Left renal cortex interstitium (tissue), 4 donors: ENCODE data around the gene STAT2. TPM values are rescaled to one million over a fixed set of nuclear protein-coding genes. Genes with fewer than 3 reads are reported as not detected.
"Not testable (repeated sequence)": the region's sequence is repeated elsewhere in the genome, so short reads cannot be mapped to it uniquely, and the experiment has no call there.

Source experiments
- DNase-seq, 4 donors: peaks; one replicate each; pipeline ENCODE4 v3.0.0-alpha.2; 2013; ENCODE audit warnings: low read depth in 4 of 4, low spot score in 2 of 4, missing footprints in 1 of 4
- polyA plus RNA-seq, 4 donors: library from polyadenylated mRNA; unstranded; fragments of 120-200 nt; gene quantifications; one replicate each; pipeline ENCODE4 v1.2.1, GENCODE V29; 2013; ENCODE audit not compliant: insufficient read length in 4 of 4

Gene STAT2
- polyA plus RNA-seq, 4 donors = 71.1 to 156 (median 114) TPM

DNA sequence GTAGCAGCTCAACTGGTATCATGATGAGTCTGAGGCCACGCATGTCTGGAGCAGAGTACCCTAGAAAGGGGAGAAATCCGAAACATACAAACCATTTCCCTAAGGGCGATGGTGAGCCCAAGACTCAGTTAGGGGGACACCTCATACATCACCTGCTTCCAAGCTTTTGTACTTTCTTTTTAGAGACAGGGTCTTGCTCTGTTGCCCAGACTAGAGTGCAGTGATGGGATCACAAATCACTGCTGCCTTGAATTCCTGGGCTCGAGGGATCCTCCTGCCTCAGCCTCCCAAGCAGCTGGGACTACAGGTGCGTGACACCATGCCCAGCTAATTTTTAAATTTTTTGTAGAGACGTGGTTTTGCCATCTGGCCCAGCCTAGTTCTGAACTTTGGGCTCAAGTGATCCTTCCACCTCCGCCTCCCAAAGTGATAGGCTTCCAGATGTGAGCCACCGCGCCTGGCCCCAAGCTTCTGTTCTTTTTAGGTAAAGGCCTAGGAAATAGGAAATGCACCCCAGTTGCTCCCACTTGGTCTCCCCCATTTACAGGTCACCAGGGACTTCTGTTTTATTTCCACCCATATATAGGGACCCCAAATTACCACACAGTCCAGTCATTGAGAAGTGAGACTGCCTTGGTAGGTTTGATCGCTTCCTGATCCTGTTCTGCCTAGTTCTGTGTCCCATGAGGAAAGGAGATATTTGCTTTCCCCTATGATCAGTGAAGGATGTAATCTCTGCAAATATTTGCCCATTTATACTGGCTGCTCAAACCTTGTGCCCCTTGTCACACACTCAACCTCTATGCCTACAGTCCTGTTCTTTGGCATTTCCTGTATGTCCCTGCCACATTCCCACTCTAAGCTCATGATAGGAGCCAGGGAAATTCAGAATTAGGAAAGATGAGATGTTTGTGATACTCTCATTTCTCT, 2.5 kb upstream of the STAT2 start, which contains the start of gene APOF:
Gene APOF, minus strand, starts transcription at position 728 of the 930 bp plus-strand sequence. Its CDS starts 112 bp downstream, at position 616.
- no peak for DNase-seq

DNA sequence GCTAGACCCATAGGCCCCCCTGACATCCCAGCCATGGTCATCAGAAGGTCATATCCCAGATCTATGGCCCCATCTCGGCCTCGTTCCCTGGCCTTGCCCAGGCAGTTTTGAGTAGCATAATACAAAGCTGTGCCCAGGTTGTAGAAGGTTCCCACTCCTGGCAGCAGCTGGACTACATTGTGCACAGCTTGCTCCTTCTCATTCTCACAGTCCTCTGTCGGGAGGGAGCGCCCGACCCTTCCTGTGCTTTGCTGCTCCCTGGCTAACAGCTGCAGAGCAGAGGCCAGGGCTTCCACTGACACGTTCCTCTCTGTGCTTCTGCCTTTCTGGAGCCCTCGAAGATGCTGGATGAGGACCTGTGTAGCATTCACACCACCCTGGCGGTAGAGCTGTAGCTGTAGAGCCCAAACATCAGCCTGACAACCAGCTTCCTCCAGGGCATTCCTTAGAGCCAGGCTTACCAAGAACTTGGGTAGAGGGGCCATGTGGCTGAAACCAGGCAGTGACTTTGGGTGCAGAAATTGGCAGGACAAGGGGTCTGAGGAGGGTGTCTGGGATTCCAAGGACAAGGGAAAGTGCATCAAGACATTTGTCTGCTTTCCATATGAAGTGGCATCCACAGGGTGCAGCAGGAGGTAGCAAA, 1.7 kb upstream of the STAT2 start:
- no peak for DNase-seq

DNA sequence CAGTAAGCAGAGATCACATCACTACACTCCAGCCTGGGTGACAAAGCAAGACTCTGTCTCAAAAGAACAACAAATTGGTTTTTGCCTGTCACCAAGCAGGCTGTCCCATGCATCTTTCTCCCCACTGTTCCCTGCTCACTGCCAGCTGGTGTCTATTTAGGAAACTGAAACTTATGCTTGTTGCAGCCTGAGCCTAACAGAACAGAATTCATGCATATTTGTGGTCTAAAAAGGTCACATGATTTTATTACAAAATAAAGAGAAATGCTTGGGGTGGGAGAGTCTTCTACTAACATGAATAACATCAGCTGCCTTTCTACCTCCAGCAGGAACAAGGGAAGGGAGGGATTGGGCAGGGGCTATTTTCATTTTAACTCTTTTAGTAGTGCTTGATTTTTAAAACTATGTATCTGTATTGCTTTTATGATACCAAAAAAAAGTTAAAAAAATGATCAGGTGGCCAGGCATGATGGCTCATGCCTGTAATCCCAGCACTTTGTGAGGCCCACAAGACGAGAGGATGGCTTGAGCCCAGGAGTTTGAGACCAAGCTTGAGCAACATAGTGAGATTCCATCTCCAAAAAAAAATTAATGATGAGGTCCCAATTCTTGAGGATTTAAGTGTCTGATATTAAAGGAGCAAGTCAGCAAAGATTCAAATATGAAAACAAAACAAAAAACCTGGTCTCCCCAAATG, 923 bp downstream of the STAT2 start:
- DNase-seq = peak in 1 of 4 donors; percentile 2

DNA sequence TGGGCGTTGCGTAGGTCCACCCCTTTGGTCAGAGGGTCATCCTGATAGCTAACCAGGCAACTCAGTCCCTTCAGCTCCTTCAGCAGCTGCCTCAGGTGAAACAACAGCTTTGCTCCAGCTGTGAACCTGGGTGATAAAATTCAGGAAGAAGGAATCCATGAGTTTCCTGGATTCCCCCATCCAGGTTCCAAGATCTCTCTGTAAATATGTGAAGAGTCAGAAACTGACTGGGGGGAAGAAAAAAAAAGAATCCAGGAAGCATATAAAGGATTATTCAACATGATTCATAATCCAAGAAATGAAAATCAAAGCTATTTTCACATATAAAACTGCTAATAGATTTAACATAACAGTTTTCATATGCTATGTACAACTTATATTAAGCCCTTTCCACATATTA, 8.6 kb downstream of the STAT2 start:
- no peak for DNase-seq

DNA sequence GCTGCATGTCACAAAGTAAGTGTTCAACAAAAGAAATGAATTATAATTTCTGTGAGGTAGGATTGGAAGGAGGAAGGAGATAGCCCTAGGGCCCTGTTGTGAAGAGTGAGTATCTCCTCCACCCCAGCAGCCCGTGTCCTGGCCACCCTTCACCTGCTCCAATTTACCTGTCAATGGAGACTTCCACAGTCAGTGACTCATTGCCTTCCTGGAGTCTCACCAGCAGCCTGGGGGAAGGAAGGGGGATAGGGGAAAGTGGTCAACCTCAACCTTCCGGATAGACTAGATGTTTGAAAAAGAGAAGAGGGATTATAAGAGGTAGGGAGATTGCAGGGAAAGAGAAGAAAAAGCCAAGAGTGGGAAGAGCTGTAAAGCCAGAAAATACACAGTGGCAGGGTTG, 9.2 kb downstream of the STAT2 start:
- no peak for DNase-seq

DNA sequence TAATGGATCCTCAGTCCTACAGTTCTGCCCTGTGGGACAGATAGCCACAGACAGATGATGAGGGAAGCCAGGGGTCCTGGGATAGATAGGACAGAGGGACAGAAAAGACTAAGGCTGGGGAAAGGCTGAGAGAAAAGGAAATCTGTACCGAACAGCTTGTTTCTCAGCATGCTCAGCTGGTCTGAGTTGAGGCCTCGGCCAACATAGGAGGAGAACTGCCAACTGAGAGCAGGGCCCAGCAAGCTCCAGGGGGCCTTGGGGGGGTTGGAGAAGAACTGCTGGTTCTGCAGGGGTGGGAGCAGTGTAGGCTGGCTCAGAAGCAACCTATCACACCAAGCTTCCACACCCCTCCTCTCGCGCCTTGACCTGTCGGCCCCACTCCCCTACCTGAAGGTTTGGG, 11.1 kb downstream of the STAT2 start:
- no peak for DNase-seq

DNA sequence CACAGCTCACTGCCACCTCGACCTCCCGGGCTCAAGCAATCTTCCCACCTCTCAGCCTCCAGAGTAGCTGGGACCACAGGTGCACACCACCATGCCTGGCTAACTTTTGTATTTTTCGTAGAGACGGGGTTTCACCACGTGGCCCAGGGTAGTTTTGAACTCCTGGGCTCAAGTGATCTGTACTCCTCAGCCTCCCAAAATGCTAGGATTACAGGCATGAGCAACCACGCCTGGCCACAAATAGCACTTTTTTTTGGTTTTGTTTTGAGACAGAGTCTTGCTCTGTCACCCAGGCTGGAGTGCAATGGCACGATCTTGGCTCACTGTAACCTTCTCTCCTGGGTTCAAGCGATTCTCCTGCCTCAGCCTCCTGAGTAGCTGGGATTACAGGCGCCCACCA, 12.7 kb downstream of the STAT2 start:
- DNase-seq = not testable (repeated sequence)

DNA sequence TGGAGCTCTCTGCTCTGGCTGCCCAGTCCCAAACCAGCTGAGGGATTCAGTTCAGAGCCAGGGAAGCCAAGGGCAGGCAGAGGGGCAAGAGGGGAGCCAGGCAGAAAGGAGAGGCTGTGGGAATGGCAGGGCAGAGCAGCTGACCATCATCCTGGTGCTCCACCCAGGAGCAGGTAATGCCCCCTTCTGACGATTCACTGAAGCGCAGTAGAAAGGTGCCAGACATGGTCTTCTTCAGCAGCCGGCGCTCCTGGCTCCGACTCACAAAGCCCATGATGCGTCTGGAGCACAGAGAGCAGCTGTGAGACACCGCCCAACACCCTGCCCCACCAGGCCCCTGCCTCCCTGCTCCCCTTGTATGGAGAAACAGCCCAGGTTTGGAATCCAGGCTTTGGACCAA, 13.2 kb downstream of the STAT2 start:
- no peak for DNase-seq

DNA sequence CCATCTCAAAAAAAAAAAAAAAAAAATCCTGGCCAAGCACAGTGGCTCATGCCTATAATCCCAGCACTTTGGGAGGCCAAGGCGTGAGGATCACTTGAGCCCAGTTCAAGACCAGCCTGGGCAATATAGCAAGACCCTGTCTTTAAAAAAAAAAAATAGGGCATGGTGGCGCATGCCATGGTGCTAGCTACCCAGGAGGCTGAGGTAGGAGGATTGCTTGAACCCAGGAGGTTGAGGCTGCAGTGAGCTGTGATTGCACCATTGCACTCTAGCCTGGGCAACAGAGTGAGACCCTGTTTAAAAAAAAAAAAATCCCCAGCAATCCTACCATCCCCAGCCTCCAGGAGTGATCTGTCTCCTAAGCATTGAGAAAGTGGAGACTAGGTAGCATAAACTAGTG, 17.6 kb downstream of the STAT2 start:
- not testable (repeated sequence) for DNase-seq

DNA sequence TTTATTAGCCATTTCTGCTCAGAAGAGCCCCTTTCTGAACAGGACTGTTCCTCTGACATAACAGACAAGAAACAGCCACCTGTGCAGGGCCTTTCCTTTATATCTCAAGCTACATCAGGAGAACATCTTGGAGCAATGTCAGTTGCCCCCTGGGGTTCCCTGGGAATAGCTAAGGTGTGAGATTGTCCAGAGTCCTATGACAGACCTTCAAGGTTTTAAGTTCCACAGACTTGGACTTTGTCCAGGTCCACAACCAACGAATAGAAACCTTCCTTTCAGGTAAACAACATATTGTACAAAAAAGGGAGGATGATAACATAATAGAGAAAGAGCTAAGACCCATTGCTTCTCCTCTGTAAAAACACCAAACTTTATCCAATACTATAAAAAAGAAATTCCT, 18.3 kb downstream of the STAT2 start:
- DNase-seq = no peak

DNA sequence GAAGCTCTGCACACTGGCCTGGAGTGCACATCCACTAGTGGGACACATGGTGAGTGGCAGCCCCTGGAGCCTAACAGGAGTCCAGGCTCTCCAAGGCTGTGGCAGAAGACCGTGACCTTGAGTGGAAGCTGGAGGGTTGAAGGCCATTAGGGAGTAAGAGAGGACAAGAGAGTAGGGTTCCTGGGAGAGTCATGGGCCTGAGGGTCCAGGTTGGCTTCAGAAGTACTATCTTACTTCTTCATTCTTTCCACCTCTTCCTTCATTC, 20.8 kb downstream of the STAT2 start:
- no peak for DNase-seq

DNA sequence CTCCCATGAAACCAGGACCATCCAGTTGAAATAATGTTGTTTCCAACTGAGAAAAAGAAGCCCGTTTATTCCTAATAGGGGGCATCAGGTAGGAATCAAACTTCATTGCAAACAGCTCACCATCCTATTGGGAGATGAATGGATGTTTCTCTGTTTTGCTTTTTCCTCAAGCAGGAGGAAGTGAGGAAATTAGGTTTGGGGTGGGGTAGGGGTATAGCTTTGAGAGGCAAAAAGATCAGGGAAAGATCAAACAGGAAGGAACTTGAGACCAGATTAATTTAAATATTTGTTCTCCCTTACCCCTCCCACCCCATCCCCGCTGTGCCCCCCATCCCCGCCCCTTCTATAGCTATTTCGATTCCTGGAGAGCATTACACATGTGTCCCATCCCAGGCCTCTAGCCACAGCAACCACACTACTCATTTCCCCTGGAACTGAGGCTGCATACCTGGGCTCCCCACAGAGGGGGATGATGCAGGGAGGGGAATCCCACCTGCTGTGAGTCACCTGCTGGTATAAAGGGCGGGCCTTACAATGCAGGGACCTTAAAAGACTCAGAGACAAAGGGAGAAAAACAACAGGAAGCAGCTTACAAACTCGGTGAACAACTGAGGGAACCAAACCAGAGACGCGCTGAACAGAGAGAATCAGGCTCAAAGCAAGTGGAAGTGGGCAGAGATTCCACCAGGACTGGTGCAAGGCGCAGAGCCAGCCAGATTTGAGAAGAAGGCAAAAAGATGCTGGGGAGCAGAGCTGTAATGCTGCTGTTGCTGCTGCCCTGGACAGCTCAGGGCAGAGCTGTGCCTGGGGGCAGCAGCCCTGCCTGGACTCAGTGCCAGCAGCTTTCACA, 21.4 kb downstream of the STAT2 start, which contains the start of gene IL23A:
Gene IL23A, plus strand, starts transcription at position 577 of the 850 bp plus-strand sequence. Its CDS starts 161 bp downstream, at position 738.
- no peak for DNase-seq

DNA sequence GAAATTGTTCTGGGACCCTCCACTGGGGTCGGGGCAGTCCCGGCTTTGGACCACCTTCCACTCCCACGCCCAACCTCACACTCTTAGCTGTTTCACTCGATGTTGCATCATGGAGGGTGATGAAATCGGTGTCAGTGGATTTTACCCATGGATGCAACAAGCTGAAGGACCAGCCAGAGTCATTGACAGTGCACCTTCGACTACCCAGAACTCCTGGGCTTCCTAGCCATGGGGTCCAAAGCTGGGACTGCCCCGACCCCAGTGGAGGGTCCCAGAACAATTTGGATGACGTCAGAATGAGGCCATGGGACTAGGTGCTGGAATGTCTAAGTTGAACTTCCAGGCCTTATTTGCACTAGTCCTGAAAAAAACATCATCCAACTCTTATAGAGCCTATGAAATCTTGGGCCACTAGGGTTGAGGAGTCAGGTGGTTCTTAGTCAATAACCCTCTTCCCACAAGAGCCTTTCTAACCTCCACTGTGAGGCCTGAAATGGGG, 22.1 kb downstream of the STAT2 start:
- DNase-seq = no peak

DNA sequence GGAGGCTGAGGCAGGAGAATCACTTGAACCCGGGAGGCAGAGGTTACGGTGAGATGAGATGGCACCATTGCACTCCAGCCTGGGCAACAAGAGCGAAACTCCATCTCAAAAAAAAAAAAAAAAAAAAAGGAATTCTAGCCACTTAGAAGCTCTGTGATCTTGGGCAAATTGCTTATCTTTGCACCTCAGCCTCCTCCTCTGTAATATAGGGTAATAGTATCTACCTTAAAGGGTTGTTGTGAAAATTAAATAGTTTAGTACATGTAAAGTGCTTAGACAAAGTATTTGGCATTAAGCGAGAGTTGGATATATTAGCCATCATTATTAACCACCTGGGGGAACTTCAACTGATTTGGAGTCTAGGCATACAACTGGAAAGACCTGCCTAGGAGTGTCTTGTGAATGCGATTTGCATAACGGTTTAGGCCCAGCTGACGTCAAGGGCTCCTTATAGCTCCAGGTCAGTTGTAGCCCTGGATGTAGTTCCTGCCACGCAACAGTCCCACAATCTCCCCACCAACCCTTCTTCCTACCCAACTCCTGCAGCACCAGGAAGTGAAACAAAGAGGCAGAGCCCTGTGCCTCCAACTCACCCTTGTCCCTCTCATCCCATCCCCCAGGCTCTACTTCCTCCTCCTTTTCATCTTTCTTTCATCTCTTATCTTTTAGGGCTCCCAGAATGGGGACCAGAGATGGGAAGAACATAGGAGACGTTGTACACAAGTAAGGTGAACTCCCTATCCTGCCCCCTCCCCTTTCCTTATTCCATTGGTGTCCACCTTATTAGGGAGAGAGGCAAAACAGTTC, 23.3 kb downstream of the STAT2 start:
- no peak for DNase-seq

DNA sequence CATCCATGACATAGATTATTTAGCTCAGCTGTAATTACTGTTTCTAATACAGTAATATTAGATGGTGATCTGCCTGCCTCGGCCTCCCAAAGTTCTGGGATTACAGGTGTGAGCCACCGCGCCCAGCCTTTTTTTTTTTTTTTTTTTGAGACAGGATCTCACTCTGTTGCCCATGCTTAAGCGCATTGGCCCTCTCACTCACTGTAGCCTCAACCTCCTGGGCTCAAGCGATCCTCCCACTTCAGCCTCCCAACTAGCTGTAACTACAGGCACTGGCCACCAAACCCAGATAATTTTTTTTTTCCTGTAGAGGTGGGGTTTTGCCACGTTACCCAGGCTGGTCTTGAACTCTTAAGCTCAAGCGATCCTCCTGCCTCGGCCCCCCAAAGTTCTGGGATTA, 24.4 kb downstream of the STAT2 start:
- not testable (repeated sequence) for DNase-seq

DNA sequence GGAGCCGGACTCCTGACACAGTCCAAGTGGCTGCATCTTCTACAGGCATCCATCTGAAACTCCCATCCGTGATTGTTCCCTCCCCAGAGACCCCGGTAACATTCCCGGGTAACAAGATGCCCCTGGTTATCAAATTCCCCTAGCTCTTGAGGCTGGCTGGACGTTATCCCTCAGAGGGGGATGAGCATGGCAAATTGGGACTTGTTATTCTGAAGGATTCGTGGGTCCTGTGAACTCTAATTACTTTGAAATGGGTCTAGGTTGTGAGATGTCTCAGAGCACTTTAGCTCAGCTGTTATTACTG, 25.5 kb downstream of the STAT2 start:
- DNase-seq = peak in 1 of 4 donors; percentile 4

DNA sequence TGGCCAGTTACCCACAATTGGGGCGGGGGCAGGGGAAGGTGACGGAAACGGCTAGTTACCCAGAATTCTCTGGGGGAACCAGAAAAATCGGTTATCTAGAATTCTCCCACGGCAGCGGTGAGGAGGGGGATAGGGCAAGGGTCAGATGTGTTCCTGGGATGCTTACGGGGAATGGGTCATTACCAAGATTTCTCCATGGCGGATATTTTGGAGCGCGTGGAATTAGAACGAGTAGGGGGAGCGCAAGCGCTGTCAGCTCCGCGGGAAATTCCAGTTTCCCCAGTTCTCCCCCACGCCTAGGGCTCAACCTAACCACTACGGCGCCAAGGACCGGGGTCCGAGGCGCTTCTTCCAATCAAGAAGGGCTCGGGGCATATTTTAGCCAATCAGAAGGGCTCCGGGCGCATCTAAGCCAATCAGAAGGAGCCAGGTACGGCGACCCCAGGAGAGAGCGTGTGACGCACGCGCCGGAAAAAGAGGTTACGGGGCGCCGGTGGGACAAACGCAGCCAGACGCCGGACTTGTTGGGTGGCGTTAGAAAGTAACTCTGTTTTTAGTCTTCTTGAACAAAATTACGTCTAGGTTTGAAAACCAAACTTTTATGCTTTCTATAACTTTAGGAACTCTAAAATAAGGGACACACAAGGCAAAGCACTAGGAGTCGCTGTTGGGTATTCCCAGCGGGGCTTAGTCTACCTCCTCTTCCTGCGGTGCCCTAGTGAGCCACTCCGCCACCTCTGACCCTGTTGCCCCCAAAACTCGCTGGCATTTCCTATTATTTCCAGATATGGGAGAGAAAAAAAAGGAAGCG, 26.0 kb downstream of the STAT2 start, which contains the start of gene PAN2:
Gene PAN2, minus strand, starts transcription at position 322 of the 811 bp plus-strand sequence. CDS start 906 bp downstream, outside the sequence.
- DNase-seq = peak; percentile 91 to 97 (median 94)

DNA sequence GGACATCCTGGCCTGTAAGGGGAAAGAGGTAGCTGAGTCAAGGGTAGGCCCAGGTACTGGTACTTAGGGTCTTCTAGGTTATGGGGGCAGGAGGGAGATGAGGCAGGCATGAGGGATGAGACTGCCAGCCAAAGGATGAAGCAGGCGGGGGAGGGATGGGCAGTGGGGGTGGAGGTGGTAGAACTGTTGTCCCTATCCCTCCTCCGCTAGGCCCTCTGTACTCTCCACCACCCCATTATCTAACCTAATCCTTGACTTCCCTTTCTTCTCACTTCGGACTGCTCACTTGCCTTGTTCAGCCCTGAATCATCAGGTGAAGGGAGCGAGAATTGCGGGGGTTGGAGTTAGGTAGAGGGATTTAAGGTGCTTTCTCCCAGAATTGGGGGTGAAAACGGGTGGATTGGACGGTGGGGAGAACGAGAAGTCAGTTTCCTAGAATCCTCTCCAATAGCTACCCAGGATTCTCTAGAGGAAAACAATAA, 26.7 kb downstream of the STAT2 start:
- DNase-seq = peak in 2 of 4 donors; percentile 4 to 7
